Left lung (tissue), 10 donors: ENCODE measurements around the gene ARHGEF4. TPM values are rescaled to one million over a fixed set of nuclear protein-coding genes. Genes with fewer than 3 reads are reported as not detected.

ENCODE experiments used
- ATAC-seq: fragments of 200-7000 bp; cut with Tn5 transposase; one replicate; pipeline ENCODE4 v1.9.1; 2020; ENCODE audit warnings: moderate library complexity
- DNase-seq, 4 donors: peaks; one replicate each; pipeline ENCODE4 v3.0.0-alpha.2; 2013 to 2020
- H3K27ac ChIP-seq, 2 donors: fragments of 200-600 bp; sonication (generic) in 1 of 2; one replicate each; pipeline versions ENCODE4 v1.5.0 to v1.8.0; 2020 to 2021
- H3K27me3 ChIP-seq, 2 donors: fragments of 200-600 bp; sonication (generic) in 1 of 2; one replicate each; pipeline versions ENCODE4 v1.5.0 to v1.8.0; 2020 to 2021
- H3K36me3 ChIP-seq, 2 donors: fragments of 200-600 bp; sonication (generic) in 1 of 2; one replicate each; pipeline versions ENCODE4 v1.5.0 to v1.8.0; 2020 to 2021
- H3K4me1 ChIP-seq, 2 donors: fragments of 200-600 bp; one replicate each; pipeline ENCODE4 v1.8.0; 2021
- H3K4me3 ChIP-seq, 2 donors: fragments of 200-600 bp; sonication (generic) in 1 of 2; one replicate each; pipeline versions ENCODE4 v1.5.0 to v1.8.0; 2020 to 2021; ENCODE audit warnings: mild to moderate bottlenecking in 1 of 2
- H3K9me3 ChIP-seq, 2 donors: fragments of 200-600 bp; sonication (generic) in 1 of 2; one replicate each; pipeline versions ENCODE4 v1.5.0 to v1.8.0; 2020 to 2021
- intact Hi-C, 2 donors: fragments of 100-400 bp; cut with DNase I; formaldehyde crosslinking; loops; one replicate each; pipeline versions ENCODE4 v1.11.2 to v1.14.2; 2022
- polyA plus RNA-seq, 6 donors: library from polyadenylated mRNA; unstranded; fragments of 120-200 nt; gene quantifications; one replicate each; pipeline ENCODE4 v1.2.1, GENCODE V29; 2013; ENCODE audit not compliant: insufficient read length in 6 of 6
- total RNA-seq, 2 donors: library from RNA; stranded (reverse); fragmentation: NEBNext Ultra II Directional; extraction: Animal tissue kit (Norgen Biotek cat#: 25700); gene quantifications; one replicate each; pipeline ENCODE4 v1.2.1, GENCODE V29; 2021
- TF ChIP-seq, protein P1 (sequence below), 2 donors: fragments of 200-600 bp; sonication (generic) in 1 of 2; IDR thresholded peaks; one replicate each; pipeline versions ENCODE4 v1.5.0 to v1.8.0; 2021; ENCODE audit warnings: antibody characterized with exemption in 2 of 2
- donor health status: DM: no; HTN: yes; CAD: no.
- donor health status: DM: no; HTN: no; CAD: no.

The ARHGEF4 gene
- total and polyA plus RNA-seq, 8 donors = 1.7 to 4.3 (median 2.8) TPM

DNA sequence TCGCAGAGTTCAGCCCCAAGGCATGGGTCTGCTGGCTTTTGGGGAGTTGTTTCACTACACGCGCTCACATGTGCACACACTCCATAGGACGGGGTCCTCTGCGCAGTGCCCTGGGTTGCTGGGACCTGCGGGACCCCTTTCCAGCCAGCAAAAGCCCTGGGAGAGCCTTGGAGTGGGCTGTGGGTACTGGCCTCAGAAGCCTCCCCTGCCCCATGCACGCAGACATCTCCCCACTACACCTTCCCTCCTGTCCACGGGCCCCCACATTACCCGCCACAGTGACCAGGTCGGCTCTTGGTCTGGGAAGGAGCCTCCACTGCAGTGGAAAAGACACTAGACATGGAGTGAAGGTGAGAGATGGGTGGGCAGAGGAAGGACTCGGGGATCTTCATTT is 208.0 kb downstream of the ARHGEF4 start:
- intact Hi-C loops = no loop called here
- H3K27ac ChIP-seq = no peak overlapping the region
- peaks cover 13 to 18% of the 10 kb centered on the region in 2 donors for H3K27me3 ChIP-seq
- H3K4me3 ChIP-seq = no peak overlapping the region
- DNase-seq (no peak), ATAC-seq (no peak)
- H3K36me3 ChIP-seq = peaks cover 0 to 41% of the 10 kb centered on the region in 2 donors
- no peaks in the 10 kb centered on the region for H3K9me3 ChIP-seq
- H3K4me1 ChIP-seq = peaks cover 0 to 10% of the 10 kb centered on the region in 2 donors
- TF ChIP-seq, protein P1, sequence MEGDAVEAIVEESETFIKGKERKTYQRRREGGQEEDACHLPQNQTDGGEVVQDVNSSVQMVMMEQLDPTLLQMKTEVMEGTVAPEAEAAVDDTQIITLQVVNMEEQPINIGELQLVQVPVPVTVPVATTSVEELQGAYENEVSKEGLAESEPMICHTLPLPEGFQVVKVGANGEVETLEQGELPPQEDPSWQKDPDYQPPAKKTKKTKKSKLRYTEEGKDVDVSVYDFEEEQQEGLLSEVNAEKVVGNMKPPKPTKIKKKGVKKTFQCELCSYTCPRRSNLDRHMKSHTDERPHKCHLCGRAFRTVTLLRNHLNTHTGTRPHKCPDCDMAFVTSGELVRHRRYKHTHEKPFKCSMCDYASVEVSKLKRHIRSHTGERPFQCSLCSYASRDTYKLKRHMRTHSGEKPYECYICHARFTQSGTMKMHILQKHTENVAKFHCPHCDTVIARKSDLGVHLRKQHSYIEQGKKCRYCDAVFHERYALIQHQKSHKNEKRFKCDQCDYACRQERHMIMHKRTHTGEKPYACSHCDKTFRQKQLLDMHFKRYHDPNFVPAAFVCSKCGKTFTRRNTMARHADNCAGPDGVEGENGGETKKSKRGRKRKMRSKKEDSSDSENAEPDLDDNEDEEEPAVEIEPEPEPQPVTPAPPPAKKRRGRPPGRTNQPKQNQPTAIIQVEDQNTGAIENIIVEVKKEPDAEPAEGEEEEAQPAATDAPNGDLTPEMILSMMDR (IDR thresholded peaks at IDR 0.05) = no peak

DNA sequence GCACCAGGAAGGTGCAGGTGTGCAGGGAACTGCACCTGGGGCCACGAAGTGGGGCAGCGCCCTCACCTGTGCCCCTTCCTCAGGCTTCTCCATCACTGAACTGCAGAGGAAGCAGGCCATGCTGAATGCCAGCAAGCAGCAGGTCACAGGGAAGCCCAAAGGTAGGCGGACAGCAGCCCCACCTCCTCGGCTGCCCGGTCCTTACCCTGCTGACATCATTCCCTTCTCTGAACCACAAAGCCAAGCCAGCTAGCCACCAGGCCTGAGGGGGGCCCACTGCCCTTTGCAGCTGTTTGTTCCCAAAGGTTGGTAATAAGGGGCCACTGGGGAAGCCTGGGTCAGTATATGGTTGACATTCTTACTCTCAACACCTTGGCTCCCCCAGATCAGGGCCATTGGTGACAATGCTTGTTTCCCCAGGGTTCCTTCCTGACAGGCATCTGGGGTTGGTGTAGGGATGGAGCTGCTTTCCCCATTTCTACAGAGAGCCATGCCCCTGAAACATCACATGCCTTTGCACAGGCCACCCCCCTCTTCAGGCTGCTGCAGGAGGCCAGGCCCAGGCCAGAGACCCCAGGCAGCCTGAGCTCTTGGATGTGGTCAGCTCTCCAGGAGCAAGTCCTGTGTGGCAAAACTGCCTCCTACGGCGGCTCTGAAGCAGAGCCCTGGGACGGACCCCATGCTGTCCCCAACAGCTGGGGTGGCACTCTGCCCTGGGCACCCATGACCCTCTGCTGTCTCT is 208.7 kb downstream of the ARHGEF4 start:
- Histone ChIP-seq H3K4me3 (no peak overlapping the region), H3K27ac (no peak overlapping the region), H3K27me3 (peaks cover 6 to 11% of the 10 kb centered on the region in 2 donors), H3K9me3 (no peaks in the 10 kb centered on the region), H3K4me1 (peaks cover 0 to 3% of the 10 kb centered on the region in 2 donors), H3K36me3 (peaks cover 0 to 48% of the 10 kb centered on the region in 2 donors)
- intact Hi-C loops = no loop called here
- TF ChIP-seq, protein P1 (IDR thresholded peaks at IDR 0.05) = no peak
- no peak for DNase-seq
- ATAC-seq = no peak

DNA sequence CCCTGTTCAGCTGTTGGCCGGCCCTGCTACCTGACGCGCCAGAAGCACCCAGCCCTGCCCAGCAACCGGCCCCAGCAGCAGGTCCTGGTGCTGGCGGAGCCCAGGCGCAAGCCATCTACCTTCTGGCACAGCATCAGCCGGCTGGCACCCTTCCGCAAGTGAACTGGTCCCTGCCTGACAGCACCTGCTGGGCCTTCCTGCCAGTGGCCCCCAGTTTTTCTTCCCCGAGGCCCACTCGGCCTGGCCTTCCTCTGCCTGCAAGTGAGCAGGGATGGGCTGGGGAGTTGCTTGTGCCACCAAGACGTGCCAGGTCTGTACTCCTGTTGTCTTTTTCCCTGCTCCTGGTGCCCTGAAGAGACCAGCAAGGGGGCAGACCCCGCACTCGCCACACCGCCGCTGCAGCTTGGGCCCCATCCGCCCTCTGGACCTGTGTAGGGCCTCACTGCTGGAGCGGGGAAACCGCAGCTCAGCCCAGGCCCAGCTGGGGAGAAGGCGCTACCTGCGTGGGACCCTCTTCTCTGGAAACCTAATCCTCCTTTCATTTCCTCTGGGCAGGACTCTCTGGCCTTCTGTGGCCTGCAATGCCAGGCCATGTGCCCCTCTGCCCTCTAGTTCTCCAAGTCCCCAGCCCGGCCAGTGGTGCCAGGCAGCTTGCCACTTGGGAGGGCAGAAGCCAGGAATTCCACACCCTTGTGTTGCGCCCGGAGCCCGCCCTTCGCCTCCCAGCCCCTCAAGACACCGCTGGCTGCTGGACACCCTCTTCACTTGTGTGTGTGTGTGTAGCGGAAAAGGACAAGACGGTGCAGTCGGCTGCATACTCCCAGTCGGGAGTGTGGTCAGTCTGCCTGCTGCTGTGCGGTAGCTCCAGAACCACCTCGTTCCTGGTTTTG is 209.6 kb downstream of the ARHGEF4 start:
- H3K36me3 ChIP-seq = peaks cover 0 to 56% of the 10 kb centered on the region in 2 donors
- no peaks in the 10 kb centered on the region for H3K9me3 ChIP-seq
- DNase-seq = no peak
- no peak overlapping the region for H3K4me3 ChIP-seq
- TF ChIP-seq, protein P1 (IDR thresholded peaks at IDR 0.05) = no peak
- peaks cover 0 to 3% of the 10 kb centered on the region in 2 donors for H3K27me3 ChIP-seq
- H3K27ac ChIP-seq = no peak overlapping the region
- no peaks in the 10 kb centered on the region for H3K4me1 ChIP-seq
- intact Hi-C loops = no loop called here
- no peak for ATAC-seq

DNA sequence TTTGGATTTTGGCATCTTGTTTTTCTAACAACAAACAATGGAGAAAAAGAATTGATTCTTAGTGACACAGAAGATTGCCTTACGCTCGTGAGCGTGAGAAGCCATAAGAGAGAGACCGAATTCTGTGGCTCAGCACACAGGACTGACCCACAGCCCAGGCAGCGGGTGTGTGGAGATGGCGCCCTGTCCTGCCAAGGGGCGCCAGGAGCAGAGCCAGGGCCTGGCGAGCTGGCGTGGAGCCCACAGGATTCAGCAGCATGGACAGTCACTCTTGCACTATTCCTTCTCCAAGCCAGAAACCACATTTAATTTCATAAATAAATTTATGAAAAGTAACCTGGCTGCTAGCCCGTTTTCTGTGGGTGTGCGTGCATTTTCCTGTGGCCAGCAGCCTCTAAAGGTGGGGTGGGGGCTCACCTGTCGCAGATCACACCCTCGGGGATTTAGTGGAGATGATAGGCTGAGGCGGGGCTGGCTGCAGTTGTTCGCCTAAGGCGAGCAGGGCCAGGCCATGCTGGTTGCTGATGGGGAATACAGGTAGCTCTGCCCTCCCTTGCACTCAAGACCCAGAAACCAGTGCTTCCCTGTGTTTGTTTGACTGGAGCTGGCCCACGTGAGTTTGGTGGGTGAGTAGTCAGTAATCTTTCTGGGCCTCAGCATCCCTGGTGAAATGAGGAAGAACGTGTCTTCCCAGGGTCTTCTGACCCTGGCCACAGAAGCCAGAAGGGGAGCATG is 210.4 kb downstream of the ARHGEF4 start:
- Histone ChIP-seq H3K9me3 (no peaks in the 10 kb centered on the region), H3K27me3 (no peaks in the 10 kb centered on the region), H3K4me1 (no peaks in the 10 kb centered on the region), H3K36me3 (peaks cover 0 to 64% of the 10 kb centered on the region in 2 donors), H3K4me3 (no peak overlapping the region), H3K27ac (no peak overlapping the region)
- intact Hi-C loops = no loop called here
- ATAC-seq (no peak), DNase-seq (no peak)
- TF ChIP-seq, protein P1 (IDR thresholded peaks at IDR 0.05) = no peak
